Upper lobe of right lung (tissue), 1 donor: ENCODE results near the gene PDE11A. TPM values are rescaled to one million over a fixed set of nuclear protein-coding genes. Genes with fewer than 3 reads are reported as not detected.

Source experiments
- ATAC-seq: fragments of 200-7000 bp; cut with Tn5 transposase; one replicate; pipeline ENCODE4 v1.9.1; 2020; ENCODE audit warnings: mild to moderate bottlenecking, moderate library complexity
- DNase-seq: peaks from one replicate; pipeline ENCODE4 v3.0.0-alpha.2; 2020
- H3K27ac ChIP-seq: fragments of 200-600 bp; one replicate; pipeline ENCODE4 v1.8.0; 2022
- H3K27me3 ChIP-seq: fragments of 200-600 bp; one replicate; pipeline ENCODE4 v1.8.0; 2022; ENCODE audit warnings: mild to moderate bottlenecking
- H3K36me3 ChIP-seq: fragments of 200-600 bp; one replicate; pipeline ENCODE4 v1.8.0; 2022
- H3K4me1 ChIP-seq: fragments of 200-600 bp; one replicate; pipeline ENCODE4 v1.8.0; 2022
- H3K4me3 ChIP-seq: fragments of 200-600 bp; one replicate; pipeline ENCODE4 v1.8.0; 2022; ENCODE audit warnings: mild to moderate bottlenecking
- H3K9me3 ChIP-seq: fragments of 200-600 bp; one replicate; pipeline ENCODE4 v1.8.0; 2022
- intact Hi-C: fragments of 100-400 bp; cut with DNase I; formaldehyde crosslinking; loops from one replicate; pipeline ENCODE4 v1.11.0; 2022
- total RNA-seq: library from RNA; stranded (reverse); fragmentation: NEBNext Ultra II Directional; extraction: Animal tissue kit (Norgen Biotek cat#: 25700); gene quantifications from one replicate; pipeline ENCODE4 v1.2.1, GENCODE V29; 2021
- TF ChIP-seq, protein P1 (sequence below): fragments of 200-600 bp; IDR thresholded peaks from one replicate; pipeline ENCODE4 v1.8.0; 2022; ENCODE audit warnings: antibody characterized with exemption
- donor health status: DM: no; HTN: yes; CAD: no; lungs with severe emphysema.

Gene PDE11A
- total RNA-seq, 1 donor from 2014 or later = not detected

DNA sequence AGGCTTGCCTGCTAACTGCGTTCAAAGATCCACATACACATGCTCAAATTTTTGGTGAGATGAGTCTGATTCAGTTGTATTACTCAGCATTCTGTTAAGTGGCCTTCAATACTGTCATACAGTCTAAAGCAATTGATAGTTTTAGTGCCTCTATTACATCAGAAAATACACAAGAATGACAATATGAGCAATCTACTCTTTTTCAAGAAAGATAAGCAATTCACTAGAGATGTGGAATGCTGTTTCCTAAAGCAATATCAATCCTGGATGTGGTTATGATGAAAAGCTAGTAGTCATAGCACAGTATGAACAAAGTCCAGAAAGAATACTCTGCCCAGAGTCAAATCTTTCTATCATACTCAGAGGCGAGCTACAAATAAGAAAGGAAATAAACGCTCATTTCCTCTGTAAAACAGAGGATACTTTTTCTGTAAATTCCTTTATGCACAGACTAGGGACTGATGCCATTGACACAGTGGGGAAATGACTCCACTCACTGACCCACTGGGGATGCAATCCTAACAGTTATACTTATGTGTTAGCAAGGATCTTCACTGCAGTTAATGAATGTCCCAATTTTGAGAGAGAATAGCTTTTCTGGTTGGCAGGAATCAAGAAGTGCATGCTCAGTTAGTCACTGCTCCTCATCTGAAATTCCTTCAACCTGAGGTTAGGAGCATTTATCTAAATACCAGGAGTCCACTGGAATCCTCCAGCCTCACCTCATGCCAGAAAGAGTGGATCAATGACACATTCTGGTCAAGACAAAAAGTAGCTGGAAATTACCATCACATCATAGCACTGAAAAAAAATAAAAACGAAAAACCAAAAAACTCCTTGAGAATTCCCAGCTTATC, 83.3 kb downstream of the PDE11A start:
- H3K9me3 ChIP-seq = no peaks in the 10 kb centered on the region
- TF ChIP-seq, protein P1, sequence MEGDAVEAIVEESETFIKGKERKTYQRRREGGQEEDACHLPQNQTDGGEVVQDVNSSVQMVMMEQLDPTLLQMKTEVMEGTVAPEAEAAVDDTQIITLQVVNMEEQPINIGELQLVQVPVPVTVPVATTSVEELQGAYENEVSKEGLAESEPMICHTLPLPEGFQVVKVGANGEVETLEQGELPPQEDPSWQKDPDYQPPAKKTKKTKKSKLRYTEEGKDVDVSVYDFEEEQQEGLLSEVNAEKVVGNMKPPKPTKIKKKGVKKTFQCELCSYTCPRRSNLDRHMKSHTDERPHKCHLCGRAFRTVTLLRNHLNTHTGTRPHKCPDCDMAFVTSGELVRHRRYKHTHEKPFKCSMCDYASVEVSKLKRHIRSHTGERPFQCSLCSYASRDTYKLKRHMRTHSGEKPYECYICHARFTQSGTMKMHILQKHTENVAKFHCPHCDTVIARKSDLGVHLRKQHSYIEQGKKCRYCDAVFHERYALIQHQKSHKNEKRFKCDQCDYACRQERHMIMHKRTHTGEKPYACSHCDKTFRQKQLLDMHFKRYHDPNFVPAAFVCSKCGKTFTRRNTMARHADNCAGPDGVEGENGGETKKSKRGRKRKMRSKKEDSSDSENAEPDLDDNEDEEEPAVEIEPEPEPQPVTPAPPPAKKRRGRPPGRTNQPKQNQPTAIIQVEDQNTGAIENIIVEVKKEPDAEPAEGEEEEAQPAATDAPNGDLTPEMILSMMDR = no peak

DNA sequence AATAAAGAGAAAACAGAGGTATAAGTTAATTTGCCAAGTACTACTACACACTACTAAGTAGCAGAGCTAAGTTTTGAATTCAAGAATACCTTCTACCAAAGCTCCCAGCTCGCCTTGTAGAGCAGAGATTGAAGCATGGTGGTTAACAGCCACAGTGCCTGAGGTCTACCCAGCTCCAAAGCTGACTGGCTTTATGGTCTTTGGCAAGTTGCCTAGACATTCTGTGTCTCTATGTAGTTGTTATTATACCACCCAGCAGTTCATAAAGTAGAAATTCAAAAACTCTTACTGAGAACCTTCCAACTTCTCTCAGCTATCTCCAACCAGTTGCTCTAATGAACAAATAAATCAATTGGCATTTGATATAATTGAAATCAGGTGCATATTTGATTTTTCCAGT, 87.8 kb downstream of the PDE11A start:
- TF ChIP-seq, protein P1 = no peak
- Histone ChIP-seq H3K27ac (no peak overlapping the region), H3K4me1 (no peaks in the 10 kb centered on the region), H3K9me3 (no peaks in the 10 kb centered on the region), H3K4me3 (no peak overlapping the region), H3K36me3 (no peaks in the 10 kb centered on the region), H3K27me3 (no peaks in the 10 kb centered on the region)
- intact Hi-C loops = no loop called here
- no peak for DNase-seq
- ATAC-seq = no peak

More for the DNA sequence above, 83.3 kb downstream of the PDE11A start:
- H3K4me1 ChIP-seq = no peaks in the 10 kb centered on the region
- DNase-seq (no peak), ATAC-seq (no peak)
- no peaks in the 10 kb centered on the region for H3K27me3 ChIP-seq
- no peak overlapping the region for H3K4me3 ChIP-seq
- no peak overlapping the region for H3K27ac ChIP-seq
- intact Hi-C loops = no loop called here
- H3K36me3 ChIP-seq = no peaks in the 10 kb centered on the region

DNA sequence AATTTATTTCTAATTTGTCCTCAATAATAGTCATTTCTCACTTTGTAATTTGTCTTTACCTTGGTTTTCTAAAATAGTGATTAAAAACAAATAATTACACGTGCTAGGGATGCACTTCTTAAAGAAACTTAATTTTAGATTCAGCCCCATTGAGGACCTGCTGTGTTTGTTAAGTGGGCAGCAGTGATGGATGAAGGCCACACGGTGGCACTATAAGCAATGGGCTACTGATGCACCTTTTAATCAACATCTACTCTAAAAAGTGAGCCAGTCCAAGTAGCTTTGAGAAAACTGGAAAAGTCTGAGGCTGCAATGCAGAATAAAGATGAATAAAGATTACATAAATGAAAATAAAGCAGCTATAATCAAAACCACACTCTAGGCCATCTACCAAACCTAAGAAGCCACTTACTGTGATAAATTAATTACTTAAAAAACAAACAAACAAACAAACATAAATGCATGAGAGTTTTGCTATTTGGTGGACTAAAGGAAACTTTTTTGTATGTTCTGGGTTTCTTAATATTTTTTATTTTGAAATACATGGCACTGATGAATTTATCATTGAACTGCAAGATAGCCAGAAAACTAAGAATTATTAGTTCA, 89.3 kb downstream of the PDE11A start:
- intact Hi-C loops = no loop called here
- DNase-seq (no peak), ATAC-seq (peak; percentile 81)
- Histone ChIP-seq H3K4me1 (no peaks in the 10 kb centered on the region), H3K27ac (no peak overlapping the region), H3K4me3 (no peak overlapping the region), H3K36me3 (no peaks in the 10 kb centered on the region), H3K9me3 (no peaks in the 10 kb centered on the region), H3K27me3 (no peaks in the 10 kb centered on the region)
- TF ChIP-seq, protein P1 = peak; percentile 75

DNA sequence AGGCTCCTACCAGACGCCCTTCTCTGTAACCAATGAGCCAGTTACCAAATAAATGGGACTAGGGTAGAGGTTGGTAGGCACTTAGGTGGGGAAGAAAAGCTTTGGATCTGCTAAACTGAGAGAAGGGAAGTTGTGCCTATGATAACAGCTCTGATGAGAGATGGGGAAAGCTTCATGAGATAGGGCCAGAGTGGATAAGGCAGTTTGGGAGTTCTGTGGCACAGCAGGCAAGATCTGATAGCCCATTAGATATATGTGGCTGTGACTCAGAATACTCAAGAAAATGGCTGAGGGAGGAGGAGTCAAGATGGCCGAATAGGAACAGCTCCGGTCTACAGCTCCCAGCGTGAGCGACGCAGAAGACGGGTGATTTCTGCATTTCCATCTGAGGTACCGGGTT, 99.8 kb downstream of the PDE11A start:
- no peak for ATAC-seq
- Histone ChIP-seq H3K27me3 (no peaks in the 10 kb centered on the region), H3K27ac (no peak overlapping the region), H3K4me3 (no peak overlapping the region), H3K9me3 (no peaks in the 10 kb centered on the region), H3K36me3 (no peaks in the 10 kb centered on the region), H3K4me1 (no peaks in the 10 kb centered on the region)
- intact Hi-C loops = no loop called here
- DNase-seq = no peak
- TF ChIP-seq, protein P1 = no peak

DNA sequence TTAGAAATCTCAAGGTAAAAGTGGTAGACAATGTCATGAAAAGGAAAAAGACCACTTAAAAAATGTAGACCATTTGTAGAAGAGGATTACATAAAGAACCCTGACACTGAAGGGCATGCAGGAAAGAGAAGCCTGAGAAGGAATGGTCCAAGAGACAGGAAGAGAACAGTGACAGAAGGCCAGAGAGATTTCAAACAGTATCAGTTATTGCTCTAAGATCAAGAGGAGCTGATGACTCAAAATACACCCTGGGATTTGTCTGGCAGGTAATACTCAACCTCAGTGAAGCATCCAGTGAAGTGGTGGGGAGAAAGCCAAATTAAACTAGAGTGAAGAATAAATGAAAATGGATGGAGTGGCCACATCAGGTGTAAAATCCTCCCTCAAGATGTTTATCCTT, 100.5 kb downstream of the PDE11A start:
- DNase-seq (no peak), ATAC-seq (no peak)
- TF ChIP-seq, protein P1 = no peak
- Histone ChIP-seq H3K27ac (no peak overlapping the region), H3K4me3 (no peak overlapping the region), H3K4me1 (no peaks in the 10 kb centered on the region), H3K36me3 (no peaks in the 10 kb centered on the region), H3K27me3 (no peaks in the 10 kb centered on the region), H3K9me3 (no peaks in the 10 kb centered on the region)
- intact Hi-C loops = no loop called here
